Progenitor cell of endocrine pancreas (in vitro differentiated cells): ENCODE data around the gene MAPK1. TPM values are rescaled to one million over a fixed set of nuclear protein-coding genes. Genes with fewer than 3 reads are reported as not detected.

Experiments
- DNase-seq: peaks from one replicate; pipeline ENCODE4 v3.0.0; 2021; ENCODE audit warnings: low spot score; ENCODE audit not compliant: unreplicated experiment
- H3K27ac Mint-ChIP-seq: 2 replicates; pipeline ENCODE4 v1.8.0; 2021; ENCODE audit warnings: mild to moderate bottlenecking, moderate library complexity, mixed read lengths
- H3K27me3 Mint-ChIP-seq: 2 replicates; pipeline ENCODE4 v1.8.0; 2021; ENCODE audit warnings: mixed read lengths
- H3K36me3 Mint-ChIP-seq: 2 replicates; pipeline ENCODE4 v1.8.0; 2022; ENCODE audit warnings: mixed read lengths; ENCODE audit not compliant: insufficient read depth
- H3K4me1 Mint-ChIP-seq: 2 replicates; pipeline ENCODE4 v1.8.0; 2021; ENCODE audit warnings: low read depth, mixed read lengths
- H3K4me3 Mint-ChIP-seq: 2 replicates; pipeline ENCODE4 v1.8.0; 2021; ENCODE audit warnings: low read depth, mild to moderate bottlenecking, moderate library complexity, mixed read lengths
- H3K9me3 Mint-ChIP-seq: 2 replicates; pipeline ENCODE4 v1.8.0; 2021; ENCODE audit warnings: low read depth, mixed read lengths
- CTCF ChIP-seq: fragments of 200-600 bp; sonication (generic); IDR thresholded peaks from one replicate; pipeline ENCODE4 v1.5.0; 2021; ENCODE audit warnings: antibody characterized with exemption, mild to moderate bottlenecking; ENCODE audit not compliant: unreplicated experiment
- total RNA-seq: library from RNA; stranded (reverse); gene quantifications from 2 replicates; pipeline ENCODE4 v1.2.1, GENCODE V29; 2021

Gene MAPK1
- total RNA-seq, 1 donor from 2014 or later, result 116 TPM

- peaks cover 23% of the 10 kb centered on the region for H3K36me3 Mint-ChIP-seq
These were observed 104.5 kb downstream of the MAPK1 start for GRCh38 chr22:21762712-21763581.

GRCh38 chr22:21761994-21762680 lies 105.3 kb downstream of the MAPK1 start:
- Mint-ChIP-seq H3K9me3 (no peaks in the 10 kb centered on the region), H3K36me3 (peaks cover 19% of the 10 kb centered on the region), H3K27ac (no peak overlapping the region), H3K4me3 (no peak overlapping the region), H3K4me1 (no peaks in the 10 kb centered on the region), H3K27me3 (no peaks in the 10 kb centered on the region)
- DNase-seq, result no peak
- no peak for TF ChIP-seq CTCF

More at GRCh38 chr22:21762712-21763581, 104.5 kb downstream of the MAPK1 start:
- Mint-ChIP-seq H3K4me1 (no peaks in the 10 kb centered on the region), H3K9me3 (no peaks in the 10 kb centered on the region), H3K27ac (no peak overlapping the region), H3K27me3 (no peaks in the 10 kb centered on the region), H3K4me3 (no peak overlapping the region)
- no peak for DNase-seq
- no peak for TF ChIP-seq CTCF

GRCh38 chr22:21761086-21761485 lies 106.4 kb downstream of the MAPK1 start:
- H3K27me3 Mint-ChIP-seq, result no peaks in the 10 kb centered on the region
- H3K4me3 Mint-ChIP-seq, result no peak overlapping the region
- H3K27ac Mint-ChIP-seq, result no peak overlapping the region
- peaks cover 20% of the 10 kb centered on the region for H3K36me3 Mint-ChIP-seq
- TF ChIP-seq CTCF, result no peak
- H3K9me3 Mint-ChIP-seq, result no peaks in the 10 kb centered on the region
- no peak for DNase-seq
- no peaks in the 10 kb centered on the region for H3K4me1 Mint-ChIP-seq

GRCh38 chr22:21760640-21761039 lies 106.8 kb downstream of the MAPK1 start:
- Mint-ChIP-seq H3K4me3 (no peak overlapping the region), H3K36me3 (peaks cover 19% of the 10 kb centered on the region), H3K27me3 (no peaks in the 10 kb centered on the region), H3K4me1 (peaks cover 4% of the 10 kb centered on the region), H3K27ac (no peak overlapping the region), H3K9me3 (no peaks in the 10 kb centered on the region)
- DNase-seq, result no peak
- TF ChIP-seq CTCF, result no peak

- no peak overlapping the region for H3K4me3 Mint-ChIP-seq
- no peaks in the 10 kb centered on the region for H3K27me3 Mint-ChIP-seq
- H3K36me3 Mint-ChIP-seq, result peaks cover 16% of the 10 kb centered on the region
- H3K9me3 Mint-ChIP-seq, result no peaks in the 10 kb centered on the region
- no peak overlapping the region for H3K27ac Mint-ChIP-seq
- no peak for TF ChIP-seq CTCF
- peaks cover 9% of the 10 kb centered on the region for H3K4me1 Mint-ChIP-seq
- no peak for DNase-seq
These were observed 107.6 kb downstream of the MAPK1 start for GRCh38 chr22:21759646-21760376.
